MM.1S (cell line): ENCODE results near the gene CARD11.

Source experiments
- CTCF ChIP-seq: fragments of 300-600 bp; sonication (generic); IDR thresholded peaks from 2 replicates; pipeline ENCODE4 v1.5.1; 2016; ENCODE audit warnings: antibody characterized with exemption, low read length, mixed read lengths
- EZH2 ChIP-seq: fragments of 300-600 bp; sonication (generic); optimal IDR thresholded peaks from 2 replicates; pipeline ENCODE3; 2017; ENCODE audit warnings: low read depth, mild to moderate bottlenecking, antibody characterized with exemption, low read length, mixed read lengths

GRCh38 chr7:2872296-2872874 lies 171.3 kb downstream of the CARD11 start:
- TF ChIP-seq CTCF (no peak), EZH2 (no peak)
